Vagina (tissue), 2 donors: ENCODE data around the gene CENPT.

Experiments used
- POLR2A ChIP-seq, 2 donors: fragments of 450-650 bp; IDR thresholded peaks; one replicate each; pipeline ENCODE4 v1.6.1; 2017; ENCODE audit warnings: antibody characterized with exemption in 2 of 2, mild to moderate bottlenecking in 2 of 2, moderate library complexity in 2 of 2
- POLR2AphosphoS5 ChIP-seq, 2 donors: sonication (generic); formaldehyde crosslinking; IDR thresholded peaks; one replicate each; pipeline ENCODE4 v1.9.0; 2017; ENCODE audit warnings: antibody characterized with exemption in 2 of 2, mild to moderate bottlenecking in 2 of 2, low read depth in 1 of 2; ENCODE audit not compliant: insufficient read depth in 1 of 2
- TF ChIP-seq, protein P1 (sequence below), 3 experiments: fragments of 450-650 bp in 2 of 3; fragments of 200-600 bp in 1 of 3; sonication (generic) in 1 of 3; IDR thresholded peaks; one replicate each; pipeline ENCODE4 v1.5.1; 2017 to 2019; ENCODE audit warnings: antibody characterized with exemption in 3 of 3, mild to moderate bottlenecking in 2 of 3, moderate library complexity in 2 of 3

DNA sequence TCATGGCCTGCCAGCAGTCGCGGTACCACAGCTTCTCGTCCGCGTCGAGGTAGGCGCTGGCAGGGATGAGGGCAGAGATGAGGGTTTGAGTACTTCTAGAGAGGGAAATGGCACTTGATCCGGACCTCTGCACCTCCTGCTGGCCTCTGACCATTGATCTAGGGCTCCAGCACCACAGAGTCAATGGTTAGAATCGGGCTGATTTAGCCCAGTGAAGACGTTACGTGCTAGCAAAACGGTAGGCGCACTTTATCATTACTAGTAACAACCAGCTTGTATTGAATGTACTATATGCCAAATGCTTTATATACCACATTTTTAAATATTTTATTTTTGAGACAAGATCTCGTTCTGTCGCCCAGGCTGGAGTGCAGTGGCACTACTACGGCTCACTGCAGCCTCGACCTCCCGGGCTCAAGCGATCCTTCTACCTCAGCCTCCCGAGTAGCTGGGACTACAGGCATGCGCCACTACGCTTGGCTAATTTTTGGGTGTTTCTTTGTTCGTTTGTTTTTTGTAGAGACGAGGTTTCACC, 40.3 kb downstream of the CENPT start:
- TF ChIP-seq POLR2A (IDR thresholded peaks at IDR 0.05) (no peak), POLR2AphosphoS5 (IDR thresholded peaks at IDR 0.05; ENCODE audit: insufficient read depth in 1 of 2, low read depth in 1 of 2) (no peak)
- TF ChIP-seq, protein P1, sequence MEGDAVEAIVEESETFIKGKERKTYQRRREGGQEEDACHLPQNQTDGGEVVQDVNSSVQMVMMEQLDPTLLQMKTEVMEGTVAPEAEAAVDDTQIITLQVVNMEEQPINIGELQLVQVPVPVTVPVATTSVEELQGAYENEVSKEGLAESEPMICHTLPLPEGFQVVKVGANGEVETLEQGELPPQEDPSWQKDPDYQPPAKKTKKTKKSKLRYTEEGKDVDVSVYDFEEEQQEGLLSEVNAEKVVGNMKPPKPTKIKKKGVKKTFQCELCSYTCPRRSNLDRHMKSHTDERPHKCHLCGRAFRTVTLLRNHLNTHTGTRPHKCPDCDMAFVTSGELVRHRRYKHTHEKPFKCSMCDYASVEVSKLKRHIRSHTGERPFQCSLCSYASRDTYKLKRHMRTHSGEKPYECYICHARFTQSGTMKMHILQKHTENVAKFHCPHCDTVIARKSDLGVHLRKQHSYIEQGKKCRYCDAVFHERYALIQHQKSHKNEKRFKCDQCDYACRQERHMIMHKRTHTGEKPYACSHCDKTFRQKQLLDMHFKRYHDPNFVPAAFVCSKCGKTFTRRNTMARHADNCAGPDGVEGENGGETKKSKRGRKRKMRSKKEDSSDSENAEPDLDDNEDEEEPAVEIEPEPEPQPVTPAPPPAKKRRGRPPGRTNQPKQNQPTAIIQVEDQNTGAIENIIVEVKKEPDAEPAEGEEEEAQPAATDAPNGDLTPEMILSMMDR (IDR thresholded peaks at IDR 0.05), result no peak
